ENCODE data around the gene BAZ2B. TPM values are rescaled to one million over a fixed set of nuclear protein-coding genes. Genes with fewer than 3 reads are reported as not detected.
A peak's percentile ranks its signal among the peaks of the same experiment; 100 is the strongest.

Gene BAZ2B
- total RNA-seq, 1 donor from 2014 or later = 37.8 TPM

DNA sequence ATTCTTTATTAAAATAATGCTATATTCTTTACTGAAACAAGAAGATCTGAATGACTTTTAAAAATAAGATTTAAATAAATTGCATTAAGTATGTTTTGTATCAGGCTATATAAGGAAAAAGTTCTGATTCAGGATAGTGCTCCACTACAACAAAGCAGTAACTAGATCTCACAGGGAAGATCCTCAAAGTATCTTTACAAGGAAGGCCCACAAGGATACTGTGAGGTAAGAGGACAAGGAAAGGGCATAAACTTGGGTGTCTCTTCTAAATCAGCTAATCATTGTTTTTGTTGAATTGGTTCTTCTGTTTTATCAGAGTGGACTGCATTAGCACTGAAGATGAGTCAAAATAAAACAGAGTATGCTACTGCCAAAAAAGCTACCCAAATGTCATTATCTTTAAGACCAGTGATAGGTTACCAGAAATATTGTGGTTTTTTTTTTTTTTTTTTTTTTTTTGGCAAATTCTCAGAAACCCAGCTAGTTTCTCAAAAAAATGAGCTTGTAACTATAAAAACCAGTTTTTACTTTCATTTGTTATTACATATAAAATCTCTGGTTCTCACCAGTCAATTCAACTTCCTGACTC is 160.9 kb downstream of the BAZ2B start:
- peaks cover 2% of the 10 kb centered on the region for H3K36me3 Mint-ChIP-seq (ENCODE audit: low read depth)
- no peaks in the 10 kb centered on the region for H3K9me3 Mint-ChIP-seq (ENCODE audit: low read depth)
- H3K27ac Mint-ChIP-seq (ENCODE audit: unreplicated experiment) = no peak overlapping the region
- peaks cover 29% of the 10 kb centered on the region for H3K4me1 Mint-ChIP-seq (ENCODE audit: low read depth)
- DNase-seq (ENCODE audit: low spot score) = no peak
- TF ChIP-seq, protein P1, sequence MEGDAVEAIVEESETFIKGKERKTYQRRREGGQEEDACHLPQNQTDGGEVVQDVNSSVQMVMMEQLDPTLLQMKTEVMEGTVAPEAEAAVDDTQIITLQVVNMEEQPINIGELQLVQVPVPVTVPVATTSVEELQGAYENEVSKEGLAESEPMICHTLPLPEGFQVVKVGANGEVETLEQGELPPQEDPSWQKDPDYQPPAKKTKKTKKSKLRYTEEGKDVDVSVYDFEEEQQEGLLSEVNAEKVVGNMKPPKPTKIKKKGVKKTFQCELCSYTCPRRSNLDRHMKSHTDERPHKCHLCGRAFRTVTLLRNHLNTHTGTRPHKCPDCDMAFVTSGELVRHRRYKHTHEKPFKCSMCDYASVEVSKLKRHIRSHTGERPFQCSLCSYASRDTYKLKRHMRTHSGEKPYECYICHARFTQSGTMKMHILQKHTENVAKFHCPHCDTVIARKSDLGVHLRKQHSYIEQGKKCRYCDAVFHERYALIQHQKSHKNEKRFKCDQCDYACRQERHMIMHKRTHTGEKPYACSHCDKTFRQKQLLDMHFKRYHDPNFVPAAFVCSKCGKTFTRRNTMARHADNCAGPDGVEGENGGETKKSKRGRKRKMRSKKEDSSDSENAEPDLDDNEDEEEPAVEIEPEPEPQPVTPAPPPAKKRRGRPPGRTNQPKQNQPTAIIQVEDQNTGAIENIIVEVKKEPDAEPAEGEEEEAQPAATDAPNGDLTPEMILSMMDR (IDR thresholded peaks at IDR 0.05) = no peak
- H3K27me3 Mint-ChIP-seq (ENCODE audit: low read depth) = no peaks in the 10 kb centered on the region
- H3K4me3 Mint-ChIP-seq (ENCODE audit: unreplicated experiment) = no peak overlapping the region

DNA sequence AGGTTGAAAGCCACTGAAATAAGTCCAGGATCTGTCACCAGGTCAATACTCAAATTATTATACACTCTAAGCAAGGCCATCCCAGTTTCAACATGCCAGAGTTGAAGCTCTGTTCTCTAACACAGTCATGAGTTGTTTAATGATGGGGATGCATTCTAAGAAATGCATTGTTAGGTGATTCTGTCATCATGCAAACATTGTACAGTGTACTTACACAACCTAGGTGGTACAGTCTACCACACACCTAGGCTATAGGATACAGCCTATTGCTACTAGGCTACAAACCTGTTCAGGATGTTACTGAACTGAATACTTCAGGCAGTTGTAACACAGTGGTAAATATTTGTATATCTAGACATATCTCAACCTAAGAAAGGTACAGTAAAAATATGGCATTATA is 162.2 kb downstream of the BAZ2B start:
- Mint-ChIP-seq H3K27me3 (ENCODE audit: low read depth) (no peaks in the 10 kb centered on the region), H3K4me3 (ENCODE audit: unreplicated experiment) (no peak overlapping the region)
- TF ChIP-seq, protein P1 (IDR thresholded peaks at IDR 0.05) = no peak

DNA sequence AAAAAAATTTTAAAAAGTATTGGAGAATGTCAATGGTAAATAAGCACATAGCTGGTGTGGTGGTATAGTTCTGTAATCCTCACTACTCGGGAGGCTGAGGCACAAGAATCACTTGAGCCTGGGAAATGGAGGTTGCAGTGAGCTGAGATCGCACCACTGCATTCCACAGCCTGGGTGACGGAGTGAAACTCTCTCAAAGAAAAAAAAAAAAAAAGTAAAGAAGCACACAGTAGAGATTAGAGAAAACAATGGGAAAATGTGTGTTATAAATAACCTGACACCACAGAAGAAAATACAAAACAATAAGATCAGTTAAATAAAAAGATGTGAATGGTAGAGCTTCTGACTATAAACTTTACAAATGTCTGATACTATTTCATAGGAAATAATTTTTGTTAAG is 166.2 kb downstream of the BAZ2B start:
- peak overlapping the region; percentile 61 for H3K27ac Mint-ChIP-seq (ENCODE audit: unreplicated experiment)
- TF ChIP-seq, protein P1 (IDR thresholded peaks at IDR 0.05) = no peak
- no peaks in the 10 kb centered on the region for H3K9me3 Mint-ChIP-seq (ENCODE audit: low read depth)
- H3K4me1 Mint-ChIP-seq (ENCODE audit: low read depth) = peaks cover 7% of the 10 kb centered on the region
- no peaks in the 10 kb centered on the region for H3K27me3 Mint-ChIP-seq (ENCODE audit: low read depth)
- no peak overlapping the region for H3K4me3 Mint-ChIP-seq (ENCODE audit: unreplicated experiment)
- H3K36me3 Mint-ChIP-seq (ENCODE audit: low read depth) = peaks cover 14% of the 10 kb centered on the region
- no peak for DNase-seq (ENCODE audit: low spot score)

More for the DNA sequence above, 162.2 kb downstream of the BAZ2B start:
- Mint-ChIP-seq H3K4me1 (ENCODE audit: low read depth) (peaks cover 28% of the 10 kb centered on the region), H3K27ac (ENCODE audit: unreplicated experiment) (no peak overlapping the region), H3K36me3 (ENCODE audit: low read depth) (peaks cover 2% of the 10 kb centered on the region), H3K9me3 (ENCODE audit: low read depth) (no peaks in the 10 kb centered on the region)
- no peak for DNase-seq (ENCODE audit: low spot score)

DNA sequence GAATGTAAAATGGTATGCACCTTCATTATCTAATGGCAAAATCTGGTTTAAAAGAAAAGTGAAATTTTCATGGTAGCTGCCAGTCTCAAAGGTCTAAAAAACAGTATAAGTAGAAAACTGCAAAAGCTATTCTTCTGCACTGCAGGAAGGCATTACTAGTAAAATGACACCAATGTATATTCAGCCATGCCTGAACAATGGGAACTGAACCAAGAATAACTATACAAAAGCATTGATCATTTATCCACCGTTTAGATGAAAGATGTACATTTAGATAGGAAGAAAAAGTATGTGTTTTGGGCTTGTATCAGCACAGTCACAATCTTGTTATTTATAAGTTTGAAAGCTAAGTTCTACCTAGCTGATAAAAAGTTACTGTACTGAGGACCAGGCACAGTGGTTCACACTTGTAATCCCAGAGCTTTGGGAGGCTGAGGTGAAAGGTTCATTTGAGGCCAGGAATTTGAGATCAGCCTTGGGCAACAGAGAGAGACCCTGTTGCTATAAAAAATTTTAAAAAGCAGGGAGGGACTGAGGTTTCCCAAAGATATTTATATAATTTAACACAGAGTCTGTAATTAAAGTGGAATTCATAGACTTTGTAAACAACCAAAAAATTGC is 166.7 kb downstream of the BAZ2B start:
- DNase-seq (ENCODE audit: low spot score) = no peak

DNA sequence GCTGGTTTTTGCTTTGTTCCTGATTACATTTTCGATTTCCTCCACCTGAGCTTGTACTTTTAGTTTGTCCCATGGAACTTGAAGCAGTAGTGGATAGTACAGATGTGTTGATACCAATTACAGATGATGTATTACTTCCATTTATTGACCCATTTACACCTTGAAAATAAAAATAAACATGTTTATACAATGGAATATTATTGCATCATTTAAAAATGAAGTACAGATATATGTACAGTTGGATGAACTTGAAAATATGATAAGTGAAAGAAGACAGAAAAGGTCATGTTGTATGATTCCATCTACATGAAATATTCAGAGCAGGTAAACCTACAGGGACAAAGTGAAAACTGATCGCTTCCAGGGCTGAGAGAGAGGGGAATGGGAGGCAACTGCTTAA is 169.5 kb downstream of the BAZ2B start:
- DNase-seq (ENCODE audit: low spot score) = no peak
- no peaks in the 10 kb centered on the region for H3K27me3 Mint-ChIP-seq (ENCODE audit: low read depth)
- no peak overlapping the region for H3K27ac Mint-ChIP-seq (ENCODE audit: unreplicated experiment)
- no peak overlapping the region for H3K4me3 Mint-ChIP-seq (ENCODE audit: unreplicated experiment)
- TF ChIP-seq, protein P1 (IDR thresholded peaks at IDR 0.05) = no peak
- H3K4me1 Mint-ChIP-seq (ENCODE audit: low read depth) = peaks cover 7% of the 10 kb centered on the region
- H3K36me3 Mint-ChIP-seq (ENCODE audit: low read depth) = peaks cover 27% of the 10 kb centered on the region
- H3K9me3 Mint-ChIP-seq (ENCODE audit: low read depth) = no peaks in the 10 kb centered on the region

More for the DNA sequence above, 166.7 kb downstream of the BAZ2B start:
- peaks cover 20% of the 10 kb centered on the region for H3K36me3 Mint-ChIP-seq (ENCODE audit: low read depth)
- no peak overlapping the region for H3K27ac Mint-ChIP-seq (ENCODE audit: unreplicated experiment)
- no peaks in the 10 kb centered on the region for H3K27me3 Mint-ChIP-seq (ENCODE audit: low read depth)
- TF ChIP-seq, protein P1 (IDR thresholded peaks at IDR 0.05) = no peak
- H3K4me1 Mint-ChIP-seq (ENCODE audit: low read depth) = peaks cover 7% of the 10 kb centered on the region
- no peaks in the 10 kb centered on the region for H3K9me3 Mint-ChIP-seq (ENCODE audit: low read depth)
- H3K4me3 Mint-ChIP-seq (ENCODE audit: unreplicated experiment) = no peak overlapping the region
